ENCODE results near the gene HOXA7.
A peak's percentile ranks its signal among the peaks of the same experiment; 100 is the strongest.

The HOXA7 gene

GRCh38 chr7:27181795-27182275, 25.4 kb upstream of the HOXA7 start:
- no peak for DNase-seq

GRCh38 chr7:27180431-27181420, 24.3 kb upstream of the HOXA7 start:
- DNase-seq: no peak

GRCh38 chr7:27179503-27180430, 23.3 kb upstream of the HOXA7 start:
- peak; percentile 26 for DNase-seq

GRCh38 chr7:27179030-27179429, 22.6 kb upstream of the HOXA7 start:
- no peak for DNase-seq

GRCh38 chr7:27178366-27178765, 21.9 kb upstream of the HOXA7 start:
- no peak for DNase-seq

GRCh38 chr7:27177795-27178320, 21.4 kb upstream of the HOXA7 start:
- no peak for DNase-seq

GRCh38 chr7:27176962-27177794, 20.7 kb upstream of the HOXA7 start:
- DNase-seq: no peak

- no peak for DNase-seq
Observed at GRCh38 chr7:27176524-27176845, 20.0 kb upstream of the HOXA7 start.

- no peak for DNase-seq
Observed at GRCh38 chr7:27175626-27176523, 19.4 kb upstream of the HOXA7 start.

- DNase-seq: no peak
Observed at GRCh38 chr7:27174874-27175625, 18.6 kb upstream of the HOXA7 start.

- no peak for DNase-seq
Observed at GRCh38 chr7:27173956-27174873, 17.7 kb upstream of the HOXA7 start, which contains the start of gene HOXA10. Gene HOXA10, minus strand, starts transcription at chr7:27174320. Its CDS starts 14 bp downstream, at chr7:27174306.

GRCh38 chr7:27173511-27173955, 17.1 kb upstream of the HOXA7 start:
- DNase-seq: no peak

GRCh38 chr7:27172823-27173510, 16.5 kb upstream of the HOXA7 start:
- DNase-seq: no peak

- DNase-seq: no peak
Observed at GRCh38 chr7:27172315-27172774, 15.9 kb upstream of the HOXA7 start.

GRCh38 chr7:27171637-27172314, 15.3 kb upstream of the HOXA7 start:
- DNase-seq: no peak

- no peak for DNase-seq
Observed at GRCh38 chr7:27171325-27171636, 14.8 kb upstream of the HOXA7 start.

- DNase-seq: no peak
Observed at GRCh38 chr7:27170426-27171324, 14.2 kb upstream of the HOXA7 start.

Measured in midbrain (tissue), 1 donor.